Activated effector memory CD4-positive, alpha-beta T cell treated with Interleukin-2 at 50 U/mL for 16 hours (primary cell): ENCODE data around the gene PCNT.
"Not testable (repeated sequence)": the region's sequence is repeated elsewhere in the genome, so short reads cannot be mapped to it uniquely, and the experiment has no call there.

ENCODE experiments used
- DNase-seq: peaks from one replicate; pipeline ENCODE4 v3.0.0-alpha.2; 2020

The PCNT gene

DNA sequence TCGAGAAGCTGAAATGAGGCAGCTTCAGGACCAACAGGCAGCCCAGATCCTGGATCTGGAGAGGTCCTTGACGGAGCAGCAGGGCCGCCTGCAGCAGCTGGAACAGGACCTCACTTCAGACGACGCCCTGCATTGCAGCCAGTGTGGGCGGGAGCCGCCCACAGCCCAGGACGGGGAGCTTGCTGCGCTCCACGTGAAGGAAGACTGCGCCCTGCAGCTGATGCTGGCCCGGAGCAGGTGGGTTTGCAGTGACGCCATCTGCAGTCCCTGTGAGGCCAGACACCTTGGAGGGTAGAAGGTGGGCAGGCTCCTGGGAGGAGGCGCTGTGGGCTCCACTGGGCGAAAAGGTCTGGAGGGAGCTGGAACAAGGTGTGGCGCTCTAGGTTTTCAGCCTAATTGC is 39.7 kb downstream of the PCNT start:
- DNase-seq, result no peak

DNA sequence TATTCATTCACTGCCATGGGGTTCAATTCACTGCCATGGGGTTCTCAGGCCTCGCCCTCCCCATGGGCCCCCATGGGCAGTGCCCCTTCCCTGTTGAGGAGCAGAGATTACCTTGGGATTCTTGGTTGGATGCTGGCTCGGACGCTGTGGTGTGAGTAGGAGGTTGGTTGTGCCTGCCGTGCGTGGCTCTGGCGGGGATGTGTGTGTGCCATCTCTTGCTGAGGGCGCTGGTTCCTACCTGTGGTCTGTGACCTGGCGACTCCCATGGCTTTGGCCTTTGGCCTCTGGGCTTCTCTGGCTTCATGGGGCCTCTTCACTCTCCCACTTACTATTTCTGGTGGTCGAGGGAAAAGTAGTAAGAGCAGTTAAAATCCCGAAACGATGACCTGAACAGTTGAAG is 42.1 kb downstream of the PCNT start:
- DNase-seq, result no peak

GRCh38 chr21:46366561-46366960 is 42.6 kb downstream of the PCNT start:
- DNase-seq, result no peak

- no peak for DNase-seq
Observed at GRCh38 chr21:46366966-46367365, 43.0 kb downstream of the PCNT start.

DNA sequence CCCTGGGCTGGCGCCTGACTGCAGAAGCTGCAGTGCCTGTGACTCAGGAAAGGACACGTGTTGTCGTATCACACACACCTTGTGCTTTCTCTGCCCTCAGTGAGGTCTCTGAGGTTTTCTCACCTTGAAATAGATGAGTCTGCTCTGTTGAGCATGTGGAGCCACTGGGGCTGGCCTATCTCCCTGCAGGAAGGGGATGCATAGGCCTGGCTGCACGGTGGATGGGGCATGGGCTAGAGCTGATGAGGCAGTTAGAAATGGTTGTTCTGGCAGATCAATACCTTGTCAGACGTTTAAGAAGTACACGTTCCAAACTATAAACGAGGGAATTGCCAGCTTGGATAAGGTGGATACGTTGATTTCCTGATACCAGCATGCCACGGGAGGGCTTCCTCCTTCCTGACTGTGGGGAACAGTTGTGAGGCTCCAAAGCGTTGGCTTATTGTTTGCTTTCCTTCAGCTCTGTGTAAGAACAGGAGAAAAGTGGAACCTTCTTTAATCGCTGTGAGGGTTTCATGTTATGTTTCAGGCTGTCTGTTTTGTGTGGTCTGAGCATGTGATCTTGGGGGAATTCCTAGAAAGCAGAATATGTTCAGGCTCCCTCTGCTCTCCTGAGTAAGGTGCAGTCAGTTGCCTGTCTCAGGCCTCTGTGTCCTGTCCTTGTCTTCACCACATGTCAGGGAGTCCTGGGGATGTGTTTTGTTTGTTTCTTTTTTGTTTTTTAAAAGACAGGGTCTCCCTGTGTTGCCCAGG is 44.8 kb downstream of the PCNT start:
- peak; percentile 25 for DNase-seq

DNA sequence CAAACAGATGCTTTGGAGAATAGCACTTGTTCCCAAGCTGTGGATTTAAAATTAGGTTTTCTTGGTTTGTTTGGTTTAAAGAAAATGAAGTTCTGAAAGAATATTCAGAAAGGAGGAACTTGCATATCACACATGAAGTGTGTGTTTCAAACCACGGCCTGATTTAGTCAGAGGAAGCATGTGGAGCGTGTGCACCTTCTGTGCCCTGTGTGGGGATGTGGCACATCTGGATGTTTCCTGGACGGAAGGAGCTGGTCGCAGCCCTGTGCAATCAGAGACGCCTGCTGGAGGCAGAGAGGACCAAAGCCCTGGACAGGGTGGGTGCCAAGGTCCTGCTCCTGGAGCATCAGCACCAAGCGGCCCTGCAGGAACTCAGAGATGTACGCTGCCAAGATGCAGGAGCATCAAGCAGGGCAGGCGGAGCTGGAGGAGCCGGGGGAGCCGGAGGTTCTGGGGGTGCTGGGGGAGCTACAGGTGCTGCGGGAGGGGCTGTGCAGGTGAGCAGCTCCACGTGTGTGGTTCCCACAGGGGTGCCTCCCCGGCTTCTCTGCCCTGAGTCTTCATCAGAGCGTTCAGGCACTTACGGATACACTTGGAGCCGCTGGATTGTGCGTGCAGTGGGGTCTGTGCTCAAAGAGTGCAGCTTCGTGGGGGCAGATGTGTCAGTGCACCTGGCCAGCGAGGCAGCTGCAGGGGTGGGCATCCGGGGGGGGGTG is 45.7 kb downstream of the PCNT start:
- no peak for DNase-seq

DNA sequence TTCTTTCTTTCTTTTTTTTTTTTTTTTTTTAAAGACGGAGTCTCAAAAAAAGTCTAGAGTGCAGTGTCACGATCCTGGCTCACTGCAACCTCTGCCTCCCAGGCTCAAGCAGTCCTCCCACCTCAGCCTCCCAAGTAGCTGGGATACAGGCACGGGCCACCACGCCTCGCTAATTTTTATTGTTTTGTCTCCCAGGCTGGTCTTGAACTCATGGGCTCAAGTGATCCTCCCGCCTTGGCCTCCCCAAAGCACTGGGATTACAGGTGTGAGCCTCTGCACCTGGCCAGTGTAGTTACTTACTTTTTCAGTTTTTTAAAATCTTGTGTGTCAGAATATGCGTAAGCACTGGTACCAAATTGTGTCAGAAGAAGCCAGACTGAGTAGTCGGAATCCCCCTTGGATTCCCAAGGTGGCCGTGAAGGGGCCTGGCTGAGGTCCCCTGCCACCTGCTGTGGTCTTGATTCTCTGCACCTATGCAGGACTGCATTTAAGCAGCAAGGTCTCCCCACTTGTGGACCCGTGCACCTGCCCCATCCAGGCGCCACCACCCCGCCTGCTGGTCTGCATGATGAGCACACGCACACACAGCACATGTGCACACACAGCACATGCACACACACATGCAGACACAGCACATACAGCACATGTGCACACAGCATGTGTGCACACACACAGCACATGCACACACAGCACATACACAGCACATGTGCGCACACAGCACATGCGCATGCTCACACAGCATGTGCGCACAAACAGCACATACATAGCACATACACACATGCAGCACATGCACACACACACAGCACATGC is 47.5 kb downstream of the PCNT start:
- DNase-seq, result no peak

DNA sequence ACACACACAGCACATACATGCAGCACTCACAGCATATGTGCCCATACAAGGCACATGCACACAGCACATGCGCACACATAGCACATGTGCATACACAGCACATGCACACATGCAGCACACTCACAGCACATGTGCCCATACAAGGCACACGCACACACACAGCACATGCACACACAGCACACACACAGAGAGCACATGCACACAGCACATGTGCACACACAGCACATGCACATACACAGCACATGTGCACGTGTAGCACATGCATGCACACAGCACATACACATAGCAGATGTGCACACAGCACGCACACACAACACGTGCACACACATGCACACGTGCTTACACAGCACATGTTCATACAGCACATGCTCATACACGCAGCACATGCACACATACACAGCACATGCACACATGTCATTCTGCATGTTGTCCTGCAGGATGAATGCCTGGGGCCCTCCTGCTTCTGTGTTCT is 48.1 kb downstream of the PCNT start:
- DNase-seq, result no peak

- DNase-seq, result not testable (repeated sequence)
Observed at GRCh38 chr21:46372947-46373346, 49.0 kb downstream of the PCNT start.

GRCh38 chr21:46374761-46375389 is 50.9 kb downstream of the PCNT start:
- DNase-seq, result no peak

- DNase-seq, result no peak
Observed at GRCh38 chr21:46375560-46376230, 51.7 kb downstream of the PCNT start.

DNA sequence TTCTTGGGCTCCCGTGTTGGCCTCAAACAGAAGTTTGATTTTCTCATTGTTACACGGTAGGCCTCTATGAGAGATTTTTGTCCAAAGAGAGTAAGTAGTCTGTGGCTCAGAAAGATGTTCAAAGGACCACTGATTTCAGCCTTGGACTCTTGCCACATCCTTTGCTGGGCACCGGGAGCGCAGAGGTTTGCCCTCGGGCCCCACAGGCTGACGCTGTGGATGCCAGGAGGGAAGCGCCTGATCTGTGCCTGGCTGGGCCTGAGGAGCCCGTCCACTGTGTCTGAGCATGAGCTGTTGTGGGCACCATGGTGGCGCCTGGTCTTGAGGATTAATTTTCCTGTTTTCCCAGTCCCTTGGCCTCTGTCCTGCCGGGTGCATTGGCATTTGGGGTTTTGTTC is 52.3 kb downstream of the PCNT start:
- DNase-seq, result no peak

- no peak for DNase-seq
Observed at GRCh38 chr21:46376856-46377453, 53.0 kb downstream of the PCNT start.

- no peak for DNase-seq
Observed at GRCh38 chr21:46377789-46378188, 53.8 kb downstream of the PCNT start.

DNA sequence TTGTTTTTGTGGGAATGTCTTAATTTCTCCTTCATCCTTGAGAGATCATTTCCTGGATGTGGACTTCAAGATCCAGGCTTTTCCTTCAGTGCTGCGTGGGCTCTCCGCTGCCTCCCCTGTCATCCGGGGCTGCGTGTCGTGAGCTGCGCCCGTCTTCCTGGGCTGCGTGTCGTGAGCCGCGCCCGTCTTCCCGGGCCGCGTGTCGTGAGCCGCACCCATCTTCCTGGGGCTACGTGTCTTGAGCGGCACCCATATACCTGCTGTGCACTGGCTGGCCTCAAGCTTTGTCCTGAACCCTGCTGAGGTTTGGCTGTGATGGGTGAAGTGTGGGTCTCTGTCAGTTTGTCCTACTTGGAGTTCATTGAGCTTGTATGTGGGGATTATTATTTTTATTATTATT is 55.1 kb downstream of the PCNT start:
- DNase-seq, result no peak

- DNase-seq, result no peak
Observed at GRCh38 chr21:46379691-46380090, 55.7 kb downstream of the PCNT start.

DNA sequence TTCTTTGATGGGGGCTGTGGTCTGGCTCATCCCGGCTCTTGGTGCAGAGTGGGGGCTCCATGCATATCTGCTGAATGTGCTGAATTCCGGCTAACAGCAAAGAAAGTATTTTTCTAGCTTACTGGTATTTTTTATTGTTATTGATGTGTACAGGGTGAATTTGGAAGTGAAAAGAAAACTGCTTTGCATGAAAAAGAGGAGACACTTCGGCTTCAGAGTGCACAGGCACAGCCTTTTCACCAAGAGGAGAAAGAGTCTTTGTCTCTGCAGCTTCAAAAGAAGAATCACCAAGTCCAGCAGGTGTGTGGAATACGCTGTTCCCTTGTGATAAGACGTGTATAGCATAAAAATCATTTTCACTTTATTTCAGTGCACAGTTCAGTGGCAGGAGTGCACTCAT is 57.6 kb downstream of the PCNT start:
- DNase-seq, result no peak

DNA sequence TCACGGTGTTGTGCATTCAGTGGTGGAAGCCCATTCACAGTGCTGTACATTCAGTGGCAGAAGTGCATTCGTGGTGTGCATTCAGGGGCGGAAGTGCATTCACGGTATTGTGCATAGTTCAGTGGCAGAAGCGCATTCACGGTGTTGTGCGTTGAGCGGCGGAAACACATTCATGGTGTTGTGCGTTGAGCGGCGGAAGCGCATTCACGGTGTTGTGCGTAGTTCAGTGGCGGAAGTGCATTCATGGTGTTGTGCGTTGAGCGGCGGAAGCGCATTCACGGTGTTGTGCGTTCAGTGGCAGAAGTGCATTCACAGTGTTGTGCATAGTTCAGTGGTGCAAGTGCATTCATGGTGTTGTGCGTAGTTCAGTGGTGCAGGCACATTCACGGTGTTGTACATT is 60.6 kb downstream of the PCNT start:
- DNase-seq, result no peak

DNA sequence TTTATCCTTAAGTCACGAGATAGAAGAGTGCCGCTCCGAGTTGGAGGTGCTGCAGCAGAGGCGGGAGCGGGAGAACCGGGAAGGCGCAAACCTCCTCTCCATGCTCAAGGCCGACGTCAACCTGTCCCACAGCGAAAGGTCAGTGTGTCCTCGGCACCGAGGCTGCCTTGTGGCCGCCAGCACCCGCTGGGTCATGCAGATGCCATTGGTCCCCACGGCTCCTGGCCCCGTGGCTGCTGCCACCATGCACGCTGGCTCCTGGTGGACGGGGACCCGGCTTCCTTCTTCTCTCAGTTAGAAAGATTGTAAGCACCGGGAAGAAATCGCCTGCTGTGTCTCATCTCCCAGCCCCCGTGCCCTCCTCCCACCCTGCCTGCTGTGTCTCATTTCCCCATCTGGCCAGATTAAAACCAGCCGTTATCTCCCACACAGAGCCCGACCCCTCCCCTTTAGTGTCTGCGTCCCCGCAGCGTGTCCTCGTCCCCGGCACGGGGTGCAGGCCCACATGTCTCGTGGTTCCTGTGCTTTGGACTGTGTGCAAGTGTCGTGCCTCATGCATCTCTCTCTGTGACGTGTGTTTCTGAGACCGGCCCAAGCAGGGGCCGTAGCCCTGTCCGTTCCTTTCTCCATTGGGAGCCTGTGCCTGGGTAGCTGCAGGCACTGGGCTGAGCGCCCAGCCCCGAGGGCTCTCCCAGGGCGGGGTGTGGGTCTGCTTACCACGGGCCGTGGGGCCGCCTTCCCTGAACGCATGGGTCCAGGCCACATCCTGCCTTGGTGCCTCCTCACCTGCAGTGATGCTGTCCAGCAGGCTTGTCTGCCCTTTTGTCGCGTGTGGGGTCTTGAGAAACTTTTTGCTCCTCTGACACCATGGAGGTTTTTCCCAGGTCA is 62.1 kb downstream of the PCNT start:
- no peak for DNase-seq

- no peak for DNase-seq
Observed at GRCh38 chr21:46386734-46387088, 62.8 kb downstream of the PCNT start.

DNA sequence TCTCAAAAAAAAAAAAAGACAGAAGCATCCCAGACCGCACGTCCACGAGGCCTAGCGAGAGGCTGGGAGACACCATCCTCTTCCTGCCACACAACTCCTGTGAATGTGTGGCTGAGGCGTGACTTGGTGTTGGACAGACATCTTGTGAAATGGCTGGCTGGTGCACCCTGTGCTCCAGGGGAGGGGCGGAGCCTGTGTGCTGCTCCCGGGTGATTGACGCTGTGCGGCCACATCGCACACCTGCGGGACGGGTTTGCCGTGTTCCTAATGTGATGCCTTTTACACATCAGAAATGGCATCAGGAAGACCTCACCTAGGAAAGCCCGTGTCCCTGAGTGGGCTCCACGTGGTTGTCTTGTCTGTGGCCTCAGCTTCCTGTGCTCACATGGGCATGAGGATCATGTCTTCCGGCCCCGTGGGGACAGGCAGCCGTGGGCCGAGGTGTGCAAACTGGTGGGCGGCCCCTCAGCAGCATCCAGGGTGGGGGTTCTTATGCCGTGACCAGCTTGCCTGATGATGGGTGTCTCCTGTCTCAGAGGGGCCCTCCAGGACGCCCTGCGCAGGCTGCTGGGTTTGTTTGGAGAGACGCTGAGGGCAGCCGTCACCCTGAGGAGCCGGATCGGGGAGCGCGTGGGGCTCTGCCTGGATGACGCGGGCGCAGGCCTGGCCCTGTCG is 64.4 kb downstream of the PCNT start:
- DNase-seq, result no peak
